Ovary (tissue), 3 donors: Measurements from ENCODE around the gene RORB.
"Not testable (repeated sequence)": the region's sequence is repeated elsewhere in the genome, so short reads cannot be mapped to it uniquely, and the experiment has no call there.

ENCODE experiments used
- CTCF ChIP-seq, 3 donors: fragments of 450-650 bp in 2 of 3; fragments of 200-600 bp in 1 of 3; IDR thresholded peaks; one replicate each; pipeline versions ENCODE4 v1.5.1 to v1.8.0; 2016 to 2022; ENCODE audit warnings: antibody characterized with exemption in 3 of 3, mild to moderate bottlenecking in 1 of 3
- POLR2A ChIP-seq: fragments of 450-650 bp; IDR thresholded peaks from one replicate; pipeline ENCODE4 v1.6.1; 2017; ENCODE audit warnings: antibody characterized with exemption, mild to moderate bottlenecking, moderate library complexity
- donor health status: DM: no; HTN: no; CAD: no.

GRCh38 chr9:74530458-74530857, 33.3 kb downstream of the RORB start:
- TF ChIP-seq CTCF (IDR thresholded peaks at IDR 0.05); POLR2A: not testable (repeated sequence)
